ENCODE results near the gene PTPN4. TPM values are rescaled to one million over a fixed set of nuclear protein-coding genes. Genes with fewer than 3 reads are reported as not detected.

Gene PTPN4
- total RNA-seq, 4 donors from 2014 or later, result 15.0 to 45.2 (median 21.1) TPM

- WGBS, 2 donors, result 80 to 100% methylated on average over 1 of the region's 1 CpG
- Histone ChIP-seq H3K4me3 (no peak overlapping the region), H3K27ac (no peak overlapping the region), H3K27me3 (no peaks in the 10 kb centered on the region), H3K9me3 (no peaks in the 10 kb centered on the region), H3K4me1 (no peaks in the 10 kb centered on the region), H3K36me3 (no peaks in the 10 kb centered on the region)
- no peak for DNase-seq (ENCODE audit: low spot score in 2 of 2)
- TF ChIP-seq POLR2A (IDR thresholded peaks at IDR 0.05) (no peak), CTCF (IDR thresholded peaks at IDR 0.05) (no peak), EP300 (IDR thresholded peaks at IDR 0.05) (no peak)
Measured at GRCh38 chr2:119721043-119721442, 38.7 kb upstream of the PTPN4 start.

- 69 to 73% methylated on average over 5 of the region's 5 CpGs for WGBS, 2 donors
- H3K4me3 ChIP-seq, result no peak overlapping the region
- DNase-seq (ENCODE audit: low spot score in 2 of 2), result no peak
- H3K36me3 ChIP-seq, result no peaks in the 10 kb centered on the region
- no peaks in the 10 kb centered on the region for H3K27me3 ChIP-seq
- TF ChIP-seq CTCF (IDR thresholded peaks at IDR 0.05) (no peak), POLR2A (IDR thresholded peaks at IDR 0.05) (no peak), EP300 (IDR thresholded peaks at IDR 0.05) (no peak)
- no peaks in the 10 kb centered on the region for H3K4me1 ChIP-seq
- no peak overlapping the region for H3K27ac ChIP-seq
- H3K9me3 ChIP-seq, result no peaks in the 10 kb centered on the region
Measured at GRCh38 chr2:119721462-119721861, 38.3 kb upstream of the PTPN4 start.

- 78 to 79% methylated on average over 4 of the region's 4 CpGs for WGBS, 2 donors
- H3K4me3 ChIP-seq, result no peak overlapping the region
- TF ChIP-seq POLR2A (IDR thresholded peaks at IDR 0.05) (no peak), CTCF (IDR thresholded peaks at IDR 0.05) (no peak), EP300 (IDR thresholded peaks at IDR 0.05) (no peak)
- no peak overlapping the region for H3K27ac ChIP-seq
- no peaks in the 10 kb centered on the region for H3K27me3 ChIP-seq
- H3K4me1 ChIP-seq, result no peaks in the 10 kb centered on the region
- DNase-seq (ENCODE audit: low spot score in 2 of 2), result no peak
- H3K9me3 ChIP-seq, result no peaks in the 10 kb centered on the region
- no peaks in the 10 kb centered on the region for H3K36me3 ChIP-seq
Measured at GRCh38 chr2:119721904-119722303, 37.8 kb upstream of the PTPN4 start.

- no peak for DNase-seq (ENCODE audit: low spot score in 2 of 2)
- no peaks in the 10 kb centered on the region for H3K27me3 ChIP-seq
- H3K9me3 ChIP-seq, result no peaks in the 10 kb centered on the region
- H3K36me3 ChIP-seq, result no peaks in the 10 kb centered on the region
- no peaks in the 10 kb centered on the region for H3K4me1 ChIP-seq
- H3K27ac ChIP-seq, result no peak overlapping the region
- no peak for TF ChIP-seq CTCF (IDR thresholded peaks at IDR 0.05)
- no peak for TF ChIP-seq POLR2A (IDR thresholded peaks at IDR 0.05)
- TF ChIP-seq EP300 (IDR thresholded peaks at IDR 0.05), result no peak
- no peak overlapping the region for H3K4me3 ChIP-seq
- WGBS, 2 donors, result 71 to 73% methylated on average over 8 of the region's 8 CpGs
Measured at GRCh38 chr2:119723186-119723585, 36.5 kb upstream of the PTPN4 start.

GRCh38 chr2:119723784-119724467 is 35.8 kb upstream of the PTPN4 start:
- no peaks in the 10 kb centered on the region for H3K9me3 ChIP-seq
- WGBS, 2 donors, result 63 to 70% methylated on average over 10 of the region's 10 CpGs
- no peak overlapping the region for H3K27ac ChIP-seq
- H3K27me3 ChIP-seq, result no peaks in the 10 kb centered on the region
- TF ChIP-seq POLR2A (IDR thresholded peaks at IDR 0.05) (no peak), EP300 (IDR thresholded peaks at IDR 0.05) (no peak), CTCF (IDR thresholded peaks at IDR 0.05) (no peak)
- H3K4me3 ChIP-seq, result no peak overlapping the region
- no peaks in the 10 kb centered on the region for H3K36me3 ChIP-seq
- no peaks in the 10 kb centered on the region for H3K4me1 ChIP-seq
- no peak for DNase-seq (ENCODE audit: low spot score in 2 of 2)

Data from tibial nerve (tissue), 4 donors.